Stimulated activated CD8-positive, alpha-beta memory T cell treated with anti-CD3 and anti-CD28 coated beads, Interleukin-4, amount 100 ng/mL, for 4 hours (primary cell): ENCODE results near the gene CHD5.
A peak's percentile ranks its signal among the peaks of the same experiment; 100 is the strongest.

Source experiments
- DNase-seq, 2 donors: peaks; one replicate each; pipeline ENCODE4 v3.0.0-alpha.2; 2020; ENCODE audit warnings: low read depth in 2 of 2, low spot score in 1 of 2

The CHD5 gene

GRCh38 chr1:6134741-6135510 is 45.2 kb downstream of the CHD5 start:
- no peak for DNase-seq

GRCh38 chr1:6134206-6134605 is 45.9 kb downstream of the CHD5 start:
- DNase-seq, result no peak

GRCh38 chr1:6133146-6133895 is 46.8 kb downstream of the CHD5 start:
- no peak for DNase-seq

- no peak for DNase-seq
These were observed 48.6 kb downstream of the CHD5 start for GRCh38 chr1:6131561-6131960.

- no peak for DNase-seq
These were observed 49.5 kb downstream of the CHD5 start for GRCh38 chr1:6130596-6130995.

- DNase-seq, result no peak
These were observed 50.1 kb downstream of the CHD5 start for GRCh38 chr1:6130036-6130435.

- no peak for DNase-seq
These were observed 50.8 kb downstream of the CHD5 start for GRCh38 chr1:6129313-6129712.

GRCh38 chr1:6128276-6129081 is 51.6 kb downstream of the CHD5 start:
- no peak for DNase-seq

- peak; percentile 29 to 30 for DNase-seq
These were observed 52.4 kb downstream of the CHD5 start for GRCh38 chr1:6127587-6128163.

- DNase-seq, result no peak
These were observed 53.5 kb downstream of the CHD5 start for GRCh38 chr1:6126521-6127067.

- DNase-seq, result no peak
These were observed 54.1 kb downstream of the CHD5 start for GRCh38 chr1:6126028-6126427.

- no peak for DNase-seq
These were observed 54.8 kb downstream of the CHD5 start for GRCh38 chr1:6125366-6125765.

GRCh38 chr1:6124746-6125365 is 55.3 kb downstream of the CHD5 start:
- no peak for DNase-seq

GRCh38 chr1:6124341-6124740 is 55.8 kb downstream of the CHD5 start:
- DNase-seq, result no peak

GRCh38 chr1:6123816-6124215 is 56.3 kb downstream of the CHD5 start:
- no peak for DNase-seq

GRCh38 chr1:6123083-6123482 is 57.0 kb downstream of the CHD5 start:
- no peak for DNase-seq

- DNase-seq, result no peak
These were observed 58.3 kb downstream of the CHD5 start for GRCh38 chr1:6121651-6122370.

- no peak for DNase-seq
These were observed 59.1 kb downstream of the CHD5 start for GRCh38 chr1:6121021-6121421.

GRCh38 chr1:6118415-6118814 is 61.7 kb downstream of the CHD5 start:
- DNase-seq, result no peak

GRCh38 chr1:6117624-6118023 is 62.5 kb downstream of the CHD5 start:
- DNase-seq, result no peak
